GM19452 (cell line): Measurements from ENCODE around the gene TMPRSS12.
"Not testable (repeated sequence)": the region's sequence is repeated elsewhere in the genome, so short reads cannot be mapped to it uniquely, and the experiment has no call there.

ENCODE experiments used
- ATAC-seq: cut with Tn5 transposase; IDR thresholded peaks from one replicate; pipeline ENCODE4 v1.9.1; 2021; ENCODE audit not compliant: unreplicated experiment

TMPRSS12 gene

GRCh38 chr12:50842637-50843493 lies at the start of gene TMPRSS12:
Gene TMPRSS12, plus strand, starts transcription at chr12:50842926. Its CDS starts 39 bp downstream, at chr12:50842965.
- no peak for ATAC-seq

DNA sequence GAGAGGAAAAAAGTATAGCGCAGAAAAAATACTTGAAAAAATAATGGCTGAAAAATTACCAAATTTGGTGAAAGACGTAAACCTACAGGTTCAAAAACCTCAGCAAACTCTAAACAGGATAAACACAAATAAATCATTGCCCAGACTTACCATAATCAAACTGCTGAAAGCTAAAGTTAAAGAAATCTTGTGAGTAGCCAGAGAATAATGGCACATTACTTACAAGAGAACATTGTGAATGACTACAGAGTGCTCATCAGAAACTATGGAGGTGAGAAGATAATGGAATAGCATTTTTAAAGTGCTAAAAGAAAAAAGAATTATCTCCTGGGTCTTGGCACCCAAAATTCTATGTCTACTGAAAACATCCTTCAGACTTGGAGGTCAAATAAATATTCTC lies 42.8 kb upstream of the TMPRSS12 start:
- ATAC-seq, result no peak

DNA sequence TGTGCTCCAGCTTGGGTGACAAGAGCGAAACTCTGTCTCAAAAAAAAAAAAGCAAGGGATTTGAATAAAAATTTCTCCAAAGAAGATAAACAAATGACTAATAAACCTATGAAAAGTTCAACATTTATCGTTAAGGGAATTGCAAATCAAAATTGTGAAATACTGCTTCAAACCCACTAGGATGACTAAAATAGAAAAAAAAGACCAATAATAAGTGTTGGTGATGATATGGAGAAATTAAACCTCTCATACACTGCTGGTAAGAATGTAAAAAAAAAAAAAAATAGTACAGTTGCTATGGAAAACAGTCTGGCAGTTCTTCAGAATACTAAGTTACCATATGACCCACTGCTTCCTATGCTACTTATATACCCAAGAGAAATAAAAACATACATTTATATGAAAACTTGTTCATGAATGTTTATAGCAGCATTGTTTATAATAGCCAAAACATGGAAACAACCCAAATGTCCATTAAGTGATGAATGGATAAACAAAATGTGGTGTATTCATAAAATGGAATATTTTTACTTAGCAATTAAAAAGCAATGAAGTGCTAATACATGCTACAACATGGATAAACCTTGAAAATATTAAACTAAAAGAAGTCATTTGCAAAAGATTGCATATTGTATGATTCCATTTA lies 39.4 kb upstream of the TMPRSS12 start:
- ATAC-seq, result no peak

DNA sequence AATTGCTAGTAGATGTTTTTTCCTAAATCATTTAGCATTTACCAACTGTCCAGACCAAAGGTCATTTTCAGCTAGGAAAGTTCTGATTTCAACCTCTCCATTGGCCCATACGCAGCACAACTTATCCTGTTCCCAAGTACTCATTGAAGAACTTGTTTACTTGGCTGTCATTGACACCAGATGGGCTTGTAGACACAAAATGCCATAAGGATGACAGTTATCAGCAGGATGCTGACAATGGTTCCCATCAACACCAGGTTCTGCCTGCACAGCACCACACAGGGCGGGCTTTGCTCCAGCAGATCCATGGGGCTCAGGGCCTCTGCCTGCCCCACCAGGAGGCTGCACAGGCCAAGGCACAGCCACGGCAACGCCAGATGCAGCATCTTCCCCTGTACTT lies 36.5 kb upstream of the TMPRSS12 start:
- no peak for ATAC-seq

- not testable (repeated sequence) for ATAC-seq
Observed at GRCh38 chr12:50809131-50809530, 33.6 kb upstream of the TMPRSS12 start.

DNA sequence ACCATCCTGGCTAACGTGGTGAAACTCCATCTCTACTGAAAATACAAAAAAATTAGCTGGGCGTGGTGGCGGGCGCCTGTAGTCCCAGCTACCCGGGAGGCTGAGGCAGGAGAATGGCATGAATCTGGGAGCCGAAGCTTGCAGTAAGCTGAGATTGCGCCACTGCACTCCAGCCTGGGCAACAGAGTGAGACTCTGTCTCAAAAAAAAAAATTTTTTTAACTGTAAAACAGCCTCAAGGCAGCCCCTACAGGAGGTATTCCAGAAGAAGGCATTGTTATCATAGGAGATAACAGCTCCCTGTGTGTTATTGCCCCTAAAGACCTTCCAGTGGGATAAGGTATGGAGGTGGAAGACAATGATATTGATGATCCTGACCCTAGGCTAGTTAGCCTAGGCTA lies 27.8 kb upstream of the TMPRSS12 start:
- ATAC-seq, result not testable (repeated sequence)

GRCh38 chr12:50820177-50820576 lies 22.5 kb upstream of the TMPRSS12 start:
- ATAC-seq, result no peak

- ATAC-seq, result no peak
Observed at GRCh38 chr12:50822082-50822481, 20.6 kb upstream of the TMPRSS12 start.

GRCh38 chr12:50823724-50824123 lies 19.0 kb upstream of the TMPRSS12 start:
- ATAC-seq, result not testable (repeated sequence)

GRCh38 chr12:50824914-50825313 lies 17.8 kb upstream of the TMPRSS12 start:
- ATAC-seq, result no peak

DNA sequence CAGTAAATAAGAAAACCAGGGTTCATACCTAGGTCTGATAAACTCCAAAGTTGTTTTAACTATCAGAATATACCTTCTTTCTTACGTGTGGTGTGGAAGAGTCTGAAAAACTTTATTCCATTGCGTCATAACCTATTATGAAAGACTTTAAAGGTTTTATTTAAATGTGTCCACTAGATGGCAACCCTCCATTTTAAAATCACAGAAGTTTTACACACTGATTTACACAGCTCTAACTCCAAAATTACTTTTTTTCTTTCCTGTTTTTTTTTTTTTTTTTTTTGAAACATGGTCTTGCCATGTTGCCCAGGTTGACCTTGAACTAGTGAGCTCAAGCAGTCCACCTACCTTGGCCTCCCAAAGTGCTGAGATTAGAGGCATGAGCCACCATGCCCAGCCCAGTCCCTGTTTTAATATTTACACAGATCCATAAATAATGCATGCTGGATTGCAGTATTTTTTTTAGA lies 17.3 kb upstream of the TMPRSS12 start:
- ATAC-seq, result no peak

- no peak for ATAC-seq
Observed at GRCh38 chr12:50828121-50828520, 14.6 kb upstream of the TMPRSS12 start.

DNA sequence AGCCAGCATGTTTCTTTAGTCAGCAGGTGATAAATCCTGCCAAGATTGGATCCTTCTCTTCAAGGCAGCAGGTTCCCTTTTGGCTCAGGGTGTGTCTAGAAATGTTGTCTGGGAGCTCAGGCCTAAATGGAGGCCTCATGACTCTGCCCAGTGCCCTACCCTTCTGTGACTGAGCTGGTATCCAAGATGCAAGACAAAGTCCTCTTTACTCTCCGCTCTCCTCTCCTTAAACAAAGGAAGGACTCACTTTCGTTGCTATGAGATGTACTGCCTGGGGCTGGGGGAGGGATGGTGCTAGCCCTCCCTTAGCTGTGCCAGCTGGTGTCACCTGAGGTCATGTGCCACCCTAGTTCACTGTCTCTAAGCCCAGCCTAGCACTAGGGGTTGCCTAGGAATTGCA lies 13.8 kb upstream of the TMPRSS12 start:
- no peak for ATAC-seq

DNA sequence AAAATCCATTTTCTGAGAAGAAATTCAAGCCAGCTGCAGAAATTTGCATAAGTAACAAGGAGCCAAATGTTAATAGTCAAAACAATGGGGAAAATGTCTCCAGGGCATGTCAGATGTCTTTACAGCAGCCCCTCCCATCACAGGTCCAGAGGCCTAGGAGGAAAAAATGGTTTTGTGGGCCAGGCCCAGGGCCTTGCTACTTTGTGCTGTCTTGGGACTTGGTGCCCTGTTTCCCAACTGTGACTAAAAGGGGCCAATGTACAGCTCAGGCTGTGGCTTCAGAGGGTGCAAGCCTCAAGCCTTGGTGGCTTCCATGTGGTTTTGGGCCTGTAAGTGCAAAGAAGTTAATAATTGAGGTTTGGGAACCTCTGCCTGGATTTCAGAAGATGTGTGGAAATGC lies 8.9 kb upstream of the TMPRSS12 start:
- ATAC-seq, result not testable (repeated sequence)

DNA sequence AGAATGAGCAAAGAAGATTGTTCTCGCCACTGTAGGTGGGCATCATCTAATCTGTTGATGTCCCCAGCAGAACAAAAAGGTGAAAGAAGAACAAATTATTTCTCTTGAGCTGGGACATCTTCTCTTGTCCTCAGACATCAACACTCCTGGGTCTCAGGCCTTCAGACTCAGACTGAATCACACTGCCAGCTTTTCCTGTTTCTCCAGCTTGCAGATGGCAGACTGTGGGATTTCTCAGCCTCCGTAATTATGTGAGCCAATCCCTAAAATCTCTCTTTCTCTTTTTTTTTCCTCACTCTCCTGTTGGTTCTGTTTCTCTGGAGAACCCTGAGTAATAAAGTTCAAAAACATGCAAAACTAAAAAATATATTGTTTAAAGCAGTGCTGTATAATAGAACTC lies 3.7 kb upstream of the TMPRSS12 start:
- no peak for ATAC-seq

GRCh38 chr12:50840809-50841487 lies 1.8 kb upstream of the TMPRSS12 start:
- no peak for ATAC-seq

- no peak for ATAC-seq
Observed at GRCh38 chr12:50841716-50842531, 802 bp upstream of the TMPRSS12 start.

DNA sequence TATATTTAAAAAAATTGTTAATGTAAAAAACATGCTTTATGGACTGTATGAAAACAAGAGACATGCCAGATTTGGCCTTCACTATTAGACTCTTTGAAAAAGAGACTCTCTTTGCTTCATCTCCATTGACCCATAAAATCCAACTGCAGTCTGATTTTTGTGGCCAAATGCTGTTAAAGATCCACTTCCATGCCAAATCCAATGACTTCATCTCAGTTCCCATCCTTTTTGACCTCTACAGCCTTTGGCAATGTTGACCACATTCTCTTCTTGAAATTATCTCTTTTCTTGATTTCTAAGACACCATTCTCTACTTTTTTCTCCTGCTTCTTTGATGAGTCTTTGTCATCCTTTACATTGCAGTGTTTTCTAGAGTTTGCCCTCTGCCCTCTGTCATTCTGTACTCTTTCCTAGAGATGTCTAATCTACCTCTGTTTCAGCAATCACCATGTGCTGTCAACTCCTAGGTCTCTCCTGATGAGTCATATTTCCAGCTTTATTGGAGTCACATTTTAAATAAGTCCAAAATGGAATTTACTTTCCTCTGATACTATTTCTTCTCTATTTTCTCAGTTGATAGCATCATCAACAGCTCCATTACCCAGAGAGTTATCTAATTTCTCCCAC lies 2.4 kb downstream of the TMPRSS12 start:
- no peak for ATAC-seq

DNA sequence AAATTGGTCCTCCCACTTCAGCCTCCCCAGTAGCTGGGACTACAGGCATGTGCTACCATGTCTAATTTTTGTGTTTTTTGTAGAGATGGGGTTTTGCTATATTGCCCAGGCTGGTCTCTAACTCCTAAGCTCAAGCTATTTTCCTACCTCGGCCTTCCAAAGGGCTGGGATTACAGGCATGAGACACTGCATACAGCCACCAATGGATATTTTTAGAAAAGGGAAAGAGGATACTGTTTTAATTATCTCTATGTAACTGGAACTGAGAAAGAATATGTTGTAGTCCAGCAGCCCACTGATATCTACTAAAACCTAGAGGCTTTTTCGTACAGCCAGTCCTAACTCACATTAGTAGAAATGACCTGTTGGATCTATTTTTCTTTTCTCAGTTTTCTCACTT lies 6.2 kb downstream of the TMPRSS12 start:
- no peak for ATAC-seq

GRCh38 chr12:50855218-50855617 lies 12.5 kb downstream of the TMPRSS12 start:
- not testable (repeated sequence) for ATAC-seq
